ENCODE results near the gene PTRH2. TPM values are rescaled to one million over a fixed set of nuclear protein-coding genes. Genes with fewer than 3 reads are reported as not detected.

Gene PTRH2
- total and polyA plus RNA-seq, 2 donors (not counting 3 experiments of a cell fraction or from before 2014, with no cell fraction given): 40.1 to 46.7 TPM

DNA sequence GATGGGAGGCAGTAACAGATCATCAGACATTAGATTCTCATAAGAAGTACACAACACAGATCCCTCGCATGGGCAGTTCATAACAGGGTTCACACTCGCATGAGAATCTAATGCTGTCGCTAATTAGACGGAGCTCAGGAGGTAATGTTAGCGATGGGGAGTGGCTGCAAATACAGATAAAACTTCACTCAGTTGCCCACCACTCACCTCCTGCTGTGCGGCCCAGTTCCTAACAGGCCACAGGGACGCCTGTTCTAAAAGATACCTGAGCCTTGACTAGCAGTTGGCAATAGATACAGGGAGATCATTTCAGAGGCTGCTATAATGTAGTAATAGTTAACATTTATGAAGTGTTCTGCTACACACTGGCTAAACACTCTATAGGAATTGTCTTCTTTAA is 4.9 kb downstream of the PTRH2 start:
- Histone ChIP-seq H3K4me1 (ENCODE audit: control insufficient read depth, extremely low read depth, insufficient read depth, low read length) (peaks cover 13% of the 10 kb centered on the region), H3K9me3 (replicated peaks; ENCODE audit: control insufficient read depth, insufficient read depth, low read length) (no peaks in the 10 kb centered on the region), H2AFZ (ENCODE audit: low read depth, low read length) (no peak overlapping the region), H3K27ac (ENCODE audit: insufficient read depth, low read depth, low read length) (no peak overlapping the region), H3K9ac (replicated peaks; ENCODE audit: extremely low read depth, insufficient read depth, low read length) (no peak overlapping the region), H3K4me3 (replicated peaks in 1 of 3; ENCODE audit: insufficient read depth in 1 of 3, low read depth in 1 of 3, low read length in 3 of 3) (no peak overlapping the region), H3K79me2 (ENCODE audit: control insufficient read depth, insufficient read depth, low read length) (peaks cover 99% of the 10 kb centered on the region), H3K27me3 (ENCODE audit: control insufficient read depth in 2 of 2, insufficient read depth in 2 of 2, low read length in 2 of 2) (no peaks in the 10 kb centered on the region), H3K4me2 (ENCODE audit: insufficient read depth, low read length) (no peak overlapping the region), H3K9me1 (replicated peaks; ENCODE audit: control insufficient read depth, extremely low read depth, insufficient read depth, low read length) (no peaks in the 10 kb centered on the region), H3K36me3 (ENCODE audit: control insufficient read depth in 2 of 2, extremely low read depth in 1 of 2, insufficient read depth in 2 of 2, low read length in 2 of 2) (peaks cover 14 to 16% of the 10 kb centered on the region in 2 experiments), H4K20me1 (replicated peaks; ENCODE audit: control insufficient read depth, extremely low read depth, insufficient read depth, low read length) (peaks cover 10% of the 10 kb centered on the region)
- ChIA-PET POLR2A (interaction anchor here (1.2 kb wide), 1 partner anchor 62 kb away, joined by 3 read pairs; no protein-coding TSS in a partner anchor), CTCF (interaction anchor here (1.3 to 1.7 kb wide), 3 partner anchors 157 to 335 kb away, joined by 3 to 9 read pairs (median 5); no protein-coding TSS in a partner anchor)
- TF ChIP-seq POLR2A (IDR thresholded peaks at IDR 0.05; ENCODE audit: low read depth, low read length): no peak
- no peak for TF ChIP-seq JUN (IDR thresholded peaks at IDR 0.05; ENCODE audit: borderline replicate concordance, insufficient read depth, insufficient read length, low read depth)
- TF ChIP-seq EZH2 (IDR thresholded peaks at IDR 0.05; ENCODE audit: borderline replicate concordance, low read depth, low read length, severe bottlenecking): no peak
- no peak for TF ChIP-seq FOS (IDR thresholded peaks at IDR 0.05; ENCODE audit: borderline replicate concordance, insufficient read depth, low read length)
- TF ChIP-seq POLR2AphosphoS5 (IDR thresholded peaks at IDR 0.05; ENCODE audit: insufficient read depth, low read depth, low read length): no peak
- TF ChIP-seq GATA2 (IDR thresholded peaks at IDR 0.05; ENCODE audit: insufficient read depth, insufficient read length, low read depth, low read length): no peak
- no TSS peak for BruUV-seq (replicated peaks)
- FAIRE-seq (no peak), DNase-seq (ENCODE audit: low read depth, low spot score) (no peak)
- dilution Hi-C loops (cut with MboI; ENCODE audit: extremely low pct_ligation_motif_present, low sequenced_read_pairs): no loop called here
- intact Hi-C loops (cut with micrococcal nuclease): loop anchor here (10.0 kb wide), 2 partner anchors 178 to 332 kb away; no protein-coding TSS in a partner anchor

DNA sequence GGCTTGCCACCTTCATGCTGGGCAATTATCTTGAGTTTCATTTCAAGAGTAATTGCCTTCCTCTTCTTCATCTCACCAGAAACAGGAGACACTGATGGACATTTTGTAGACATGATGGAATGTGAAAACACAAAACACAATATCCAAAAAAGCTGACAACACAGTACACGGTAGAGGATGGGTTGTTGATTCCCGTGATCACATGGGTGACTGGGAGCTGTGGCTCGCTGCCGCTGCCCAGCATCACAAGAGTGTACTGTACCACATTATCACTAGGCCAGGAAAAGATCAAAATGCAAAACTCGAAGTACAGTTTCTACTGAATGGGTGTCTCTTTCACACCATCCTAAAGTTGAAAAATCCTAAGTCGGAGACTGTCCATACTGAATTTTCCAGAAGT is 7.4 kb downstream of the PTRH2 start:
- POLR2A ChIA-PET: no interaction called here

More for the DNA sequence above, 7.4 kb downstream of the PTRH2 start:
- H3K4me1 ChIP-seq (ENCODE audit: control insufficient read depth, extremely low read depth, insufficient read depth, low read length): no peaks in the 10 kb centered on the region
- no peak overlapping the region for H2AFZ ChIP-seq (ENCODE audit: low read depth, low read length)
- H4K20me1 ChIP-seq (replicated peaks; ENCODE audit: control insufficient read depth, extremely low read depth, insufficient read depth, low read length): peaks cover 10% of the 10 kb centered on the region
- no peaks in the 10 kb centered on the region for H3K27me3 ChIP-seq (ENCODE audit: control insufficient read depth in 2 of 2, insufficient read depth in 2 of 2, low read length in 2 of 2)
- TF ChIP-seq, protein P1, sequence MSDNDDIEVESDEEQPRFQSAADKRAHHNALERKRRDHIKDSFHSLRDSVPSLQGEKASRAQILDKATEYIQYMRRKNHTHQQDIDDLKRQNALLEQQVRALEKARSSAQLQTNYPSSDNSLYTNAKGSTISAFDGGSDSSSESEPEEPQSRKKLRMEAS (IDR thresholded peaks at IDR 0.05; ENCODE audit: insufficient read depth, insufficient read length): no peak
- TF ChIP-seq MYC (IDR thresholded peaks at IDR 0.05; ENCODE audit: low read depth, low read length): no peak
- intact Hi-C loops (cut with micrococcal nuclease) (loop anchor here (10.0 kb wide), 2 partner anchors 175 to 335 kb away; no protein-coding TSS in a partner anchor), dilution Hi-C loops (cut with MboI; ENCODE audit: extremely low pct_ligation_motif_present, low sequenced_read_pairs) (no loop called here)
- CTCF ChIA-PET: no interaction called here
- peaks cover 26 to 29% of the 10 kb centered on the region in 2 experiments for H3K36me3 ChIP-seq (ENCODE audit: control insufficient read depth in 2 of 2, extremely low read depth in 1 of 2, insufficient read depth in 2 of 2, low read length in 2 of 2)
- H3K4me3 ChIP-seq (replicated peaks in 1 of 3; ENCODE audit: insufficient read depth in 1 of 3, low read depth in 1 of 3, low read length in 3 of 3): no peak overlapping the region
- H3K27ac ChIP-seq (ENCODE audit: insufficient read depth, low read depth, low read length): no peak overlapping the region
- no peaks in the 10 kb centered on the region for H3K9me1 ChIP-seq (replicated peaks; ENCODE audit: control insufficient read depth, extremely low read depth, insufficient read depth, low read length)
- FAIRE-seq (no peak), DNase-seq (ENCODE audit: low read depth, low spot score) (no peak)
- H3K4me2 ChIP-seq (ENCODE audit: insufficient read depth, low read length): no peak overlapping the region
- peaks cover 99% of the 10 kb centered on the region for H3K79me2 ChIP-seq (ENCODE audit: control insufficient read depth, insufficient read depth, low read length)
- H3K9ac ChIP-seq (replicated peaks; ENCODE audit: extremely low read depth, insufficient read depth, low read length): no peak overlapping the region
- BruUV-seq (replicated peaks): no TSS peak
- no peaks in the 10 kb centered on the region for H3K9me3 ChIP-seq (replicated peaks; ENCODE audit: control insufficient read depth, insufficient read depth, low read length)

Data from endothelial cell of umbilical vein (primary cell).